DND-41 (cell line): ENCODE results near the gene GBX1.

ENCODE experiments used
- ATAC-seq: fragments of 200-7000 bp; cut with Tn5 transposase; 3 replicates; pipeline ENCODE4 v1.9.1; 2021; ENCODE audit warnings: low read depth; ENCODE audit not compliant: insufficient read depth
- DNase-seq: peaks from one replicate; pipeline ENCODE4 v3.0.0-alpha.2; 2020
- H2AFZ ChIP-seq: 2 replicates; pipeline ENCODE4 v1.6.0; 2012; ENCODE audit warnings: low read depth, low read length
- H3K27ac ChIP-seq: 2 replicates; pipeline ENCODE4 v1.5.1; 2012; ENCODE audit warnings: low read length, inconsistent platforms
- H3K27me3 ChIP-seq: fragments of 200-600 bp; sonication (generic); 2 replicates; pipeline ENCODE4 v1.6.0; 2012; ENCODE audit warnings: low read length, mild to moderate bottlenecking, inconsistent platforms; ENCODE audit not compliant: insufficient read depth, poor library complexity
- H3K36me3 ChIP-seq: 2 replicates; pipeline ENCODE4 v1.5.1; 2012; ENCODE audit warnings: low read length, inconsistent platforms; ENCODE audit not compliant: insufficient read depth
- H3K4me1 ChIP-seq: 2 replicates; pipeline ENCODE4 v1.5.1; 2012; ENCODE audit warnings: mild to moderate bottlenecking, low read length; ENCODE audit not compliant: insufficient read depth
- H3K4me2 ChIP-seq: 2 replicates; pipeline ENCODE4 v1.6.0; 2012; ENCODE audit warnings: mild to moderate bottlenecking, moderate library complexity, low read length, inconsistent platforms; ENCODE audit not compliant: insufficient read depth
- H3K4me3 ChIP-seq, 2 experiments: fragments of 200-600 bp in 1 of 2; shearing (Covaris generic) in 1 of 2; 2 replicates each; pipeline ENCODE4 v1.5.1; 2012 to 2016; ENCODE audit warnings: inconsistent platforms in 2 of 2, low read length in 2 of 2, mild to moderate bottlenecking in 2 of 2, low read depth in 1 of 2, moderate library complexity in 1 of 2
- H3K79me2 ChIP-seq: 2 replicates; pipeline ENCODE4 v1.6.0; 2012; ENCODE audit warnings: low read length, inconsistent platforms; ENCODE audit not compliant: insufficient read depth
- H3K9ac ChIP-seq: 2 replicates; pipeline ENCODE4 v1.6.0; 2012; ENCODE audit warnings: low read depth, mild to moderate bottlenecking, inconsistent platforms, low read length, moderate library complexity
- H3K9me3 ChIP-seq: 2 replicates; pipeline ENCODE4 v1.5.1; 2012; ENCODE audit warnings: low read length, moderate library complexity, mild to moderate bottlenecking, inconsistent platforms; ENCODE audit not compliant: insufficient read depth, severe bottlenecking
- H4K20me1 ChIP-seq: 2 replicates; pipeline ENCODE4 v1.6.0; 2012; ENCODE audit warnings: low read length; ENCODE audit not compliant: insufficient read depth
- EZH2 ChIP-seq: IDR thresholded peaks from 3 replicates; pipeline ENCODE4 v1.6.1; 2012; ENCODE audit warnings: borderline replicate concordance, low read depth, mild to moderate bottlenecking, moderate library complexity, low read length, inconsistent platforms; ENCODE audit not compliant: severe bottlenecking
- TF ChIP-seq, protein P1 (sequence below): IDR thresholded peaks from 2 replicates; pipeline ENCODE4 v1.5.1; 2012; ENCODE audit warnings: borderline replicate concordance, low read length, moderate library complexity, mild to moderate bottlenecking; ENCODE audit not compliant: poor library complexity, severe bottlenecking; ENCODE audit errors: extremely low read depth

GBX1 gene

DNA sequence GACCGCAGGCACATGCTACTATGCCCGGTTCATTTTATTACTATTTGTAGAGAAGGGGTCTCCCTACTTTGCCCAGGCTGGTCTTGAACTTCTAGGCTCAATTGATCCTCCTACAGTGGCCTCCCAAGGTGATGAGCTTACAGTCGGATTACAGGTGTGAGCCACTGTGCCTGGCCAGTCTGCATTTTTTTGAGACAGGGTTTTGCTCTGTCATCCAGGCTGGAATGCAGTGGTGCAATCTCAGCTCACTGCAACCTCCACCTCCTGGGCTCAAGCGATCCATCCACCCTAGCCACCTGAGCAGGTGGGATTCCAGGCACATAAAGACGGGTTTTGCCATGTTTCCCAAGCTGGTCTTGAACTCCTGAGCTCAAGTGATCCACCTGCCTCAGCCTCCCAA is 45.1 kb upstream of the GBX1 start:
- Histone ChIP-seq H3K36me3 (peaks cover 50% of the 10 kb centered on the region), H4K20me1 (peaks cover 4% of the 10 kb centered on the region)

DNA sequence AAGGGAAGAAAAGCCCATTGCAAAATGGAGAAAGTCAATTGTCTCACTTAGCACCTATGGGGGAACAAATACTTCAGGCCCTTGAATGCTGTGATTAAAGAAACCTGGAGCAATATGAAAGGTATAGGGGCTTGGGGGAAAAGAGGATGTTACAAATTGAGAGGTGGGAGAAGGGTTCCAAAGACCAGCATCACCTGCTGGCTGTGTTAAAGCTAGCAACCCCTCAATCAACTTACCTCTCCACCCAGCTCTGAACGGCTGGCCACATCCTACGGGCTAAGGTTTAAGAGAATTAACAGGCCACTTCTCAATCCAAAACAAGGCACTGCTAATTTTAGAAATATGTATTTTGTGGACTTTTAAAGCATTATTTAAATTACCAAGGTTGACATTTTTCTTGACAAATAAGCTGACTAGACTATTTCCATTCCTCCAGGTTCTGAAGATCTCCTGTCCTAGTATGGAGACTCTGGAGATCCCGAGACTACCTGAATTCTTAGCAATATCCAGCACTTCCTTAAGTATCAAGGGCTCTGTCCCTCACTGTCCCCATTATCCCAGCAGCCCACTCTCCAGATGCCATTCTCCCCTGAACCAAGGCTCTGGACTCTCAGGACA is 43.8 kb upstream of the GBX1 start:
- H3K27me3 ChIP-seq = no peaks in the 10 kb centered on the region

More for the DNA sequence above, 45.1 kb upstream of the GBX1 start:
- Histone ChIP-seq H3K27me3 (no peaks in the 10 kb centered on the region), H3K4me2 (no peak overlapping the region), H3K4me3 (no peak overlapping the region), H2AFZ (no peak overlapping the region), H3K9me3 (no peaks in the 10 kb centered on the region), H3K79me2 (no peaks in the 10 kb centered on the region), H3K27ac (no peak overlapping the region), H3K9ac (no peak overlapping the region), H3K4me1 (no peaks in the 10 kb centered on the region)
- ATAC-seq = no peak
- no peak for DNase-seq
- TF ChIP-seq, protein P1, sequence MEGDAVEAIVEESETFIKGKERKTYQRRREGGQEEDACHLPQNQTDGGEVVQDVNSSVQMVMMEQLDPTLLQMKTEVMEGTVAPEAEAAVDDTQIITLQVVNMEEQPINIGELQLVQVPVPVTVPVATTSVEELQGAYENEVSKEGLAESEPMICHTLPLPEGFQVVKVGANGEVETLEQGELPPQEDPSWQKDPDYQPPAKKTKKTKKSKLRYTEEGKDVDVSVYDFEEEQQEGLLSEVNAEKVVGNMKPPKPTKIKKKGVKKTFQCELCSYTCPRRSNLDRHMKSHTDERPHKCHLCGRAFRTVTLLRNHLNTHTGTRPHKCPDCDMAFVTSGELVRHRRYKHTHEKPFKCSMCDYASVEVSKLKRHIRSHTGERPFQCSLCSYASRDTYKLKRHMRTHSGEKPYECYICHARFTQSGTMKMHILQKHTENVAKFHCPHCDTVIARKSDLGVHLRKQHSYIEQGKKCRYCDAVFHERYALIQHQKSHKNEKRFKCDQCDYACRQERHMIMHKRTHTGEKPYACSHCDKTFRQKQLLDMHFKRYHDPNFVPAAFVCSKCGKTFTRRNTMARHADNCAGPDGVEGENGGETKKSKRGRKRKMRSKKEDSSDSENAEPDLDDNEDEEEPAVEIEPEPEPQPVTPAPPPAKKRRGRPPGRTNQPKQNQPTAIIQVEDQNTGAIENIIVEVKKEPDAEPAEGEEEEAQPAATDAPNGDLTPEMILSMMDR = no peak
- no peak for TF ChIP-seq EZH2

DNA sequence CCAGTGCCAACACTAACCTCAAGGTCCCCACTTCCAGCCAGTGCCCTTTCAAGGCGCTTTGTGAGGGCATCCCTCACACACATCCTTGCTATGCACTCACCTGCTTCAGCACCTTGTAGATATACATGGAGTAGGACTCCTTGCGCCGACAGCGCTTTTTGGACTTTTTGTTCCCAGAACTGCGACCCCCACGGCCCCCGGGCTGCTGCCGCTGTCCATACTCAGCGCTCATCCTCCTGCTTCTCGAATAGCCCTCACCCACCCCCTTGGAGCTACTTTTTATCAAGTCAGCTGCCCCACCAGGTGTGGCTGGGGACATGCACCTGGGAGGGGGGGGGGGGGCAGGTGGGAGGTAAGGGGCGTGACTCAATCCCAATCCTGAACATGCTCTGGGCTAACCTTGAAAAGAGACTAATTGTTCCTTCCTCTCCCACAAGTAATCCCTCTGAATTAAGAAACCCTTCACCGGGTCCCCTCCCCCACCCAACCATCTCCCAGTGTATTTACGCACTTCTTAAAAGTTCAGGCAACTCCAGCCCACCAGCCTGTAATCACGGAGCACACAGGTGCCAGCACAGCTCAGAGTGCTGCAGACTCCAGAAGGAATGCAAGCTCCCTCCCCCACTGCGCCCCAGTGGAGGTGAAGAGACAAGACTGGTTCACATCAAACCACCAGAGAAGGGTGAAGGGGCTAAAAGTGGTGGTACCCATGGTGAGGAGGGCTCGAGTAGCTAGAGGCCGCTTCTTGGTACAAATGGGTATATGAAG is 42.8 kb upstream of the GBX1 start, which contains the start of gene H2BK1:
Gene H2BK1, minus strand, starts transcription at position 402 of the 768 bp plus-strand sequence. Its CDS starts 170 bp downstream, at position 232.
- H3K27ac ChIP-seq = no peak within 1 kb of the TSS
- TF ChIP-seq, protein P1 = no peak
- no peak for TF ChIP-seq EZH2
- DNase-seq = no peak

More for the DNA sequence above, 43.8 kb upstream of the GBX1 start:
- ATAC-seq (no peak), DNase-seq (no peak)
- TF ChIP-seq, protein P1 = no peak
- TF ChIP-seq EZH2 = no peak
- peaks cover 36% of the 10 kb centered on the region for H3K36me3 ChIP-seq
- H3K4me3 ChIP-seq = no peak overlapping the region
- no peak overlapping the region for H3K9ac ChIP-seq
- no peaks in the 10 kb centered on the region for H3K79me2 ChIP-seq
- H3K9me3 ChIP-seq = no peaks in the 10 kb centered on the region
- no peak overlapping the region for H3K27ac ChIP-seq
- H3K4me2 ChIP-seq = no peak overlapping the region
- H4K20me1 ChIP-seq = peaks cover 4% of the 10 kb centered on the region
- H3K4me1 ChIP-seq = no peaks in the 10 kb centered on the region
- H2AFZ ChIP-seq = no peak overlapping the region

More for the DNA sequence above, 42.8 kb upstream of the GBX1 start, which contains the start of gene H2BK1:
- Histone ChIP-seq H3K4me2 (no peak within 1 kb of the TSS), H3K36me3 (peaks cover 27% of the 10 kb centered on the region), H4K20me1 (peaks cover 7% of the 10 kb centered on the region), H3K79me2 (no peaks in the 10 kb centered on the region), H3K4me3 (no peak within 1 kb of the TSS), H3K9ac (no peak within 1 kb of the TSS), H3K27me3 (peaks cover 3% of the 10 kb centered on the region), H3K4me1 (no peaks in the 10 kb centered on the region), H3K9me3 (no peaks in the 10 kb centered on the region), H2AFZ (no peak within 1 kb of the TSS)
- ATAC-seq = no peak; the same call in 2 of the 3 replicates
